ENCODE measurements around the gene ACTG1. TPM values are rescaled to one million over a fixed set of nuclear protein-coding genes. Genes with fewer than 3 reads are reported as not detected.

Gene ACTG1
- total RNA-seq, 2 experiments from 2014 or later: 2,707 to 2,894 TPM

DNA sequence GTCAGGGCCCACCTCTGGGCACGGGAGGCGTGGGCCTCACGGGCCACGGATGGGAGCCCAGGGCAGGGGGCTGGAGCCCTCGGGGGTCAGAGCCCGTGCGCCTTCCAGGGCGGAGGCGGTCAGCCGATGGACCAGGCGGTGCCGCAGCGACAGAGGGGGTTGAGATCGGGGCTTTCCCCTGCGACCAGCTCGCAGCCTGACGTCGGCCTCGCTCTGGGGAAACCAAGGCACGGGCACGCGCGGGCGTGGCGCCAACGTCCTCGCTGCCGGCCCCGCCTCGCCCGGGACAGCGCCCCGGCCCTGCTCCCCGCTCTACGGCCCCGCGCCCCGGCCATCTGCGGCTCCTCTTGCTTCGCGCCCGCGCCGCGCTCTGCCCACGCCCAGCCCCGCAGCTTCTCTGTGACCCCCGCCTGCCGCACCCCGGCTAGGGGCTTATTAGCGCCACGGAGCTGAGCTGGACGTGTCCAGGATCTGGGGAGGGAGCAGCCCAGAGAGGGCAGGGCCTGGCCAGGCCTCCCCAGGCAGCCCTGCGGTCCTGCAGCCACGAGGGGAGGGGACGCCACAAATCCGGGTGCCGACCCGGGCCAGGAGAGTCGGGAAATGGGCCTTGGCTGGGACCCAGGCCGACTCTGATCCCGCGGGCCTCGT, 13.5 kb downstream of the ACTG1 start:
- Histone ChIP-seq H3K4me1 (ENCODE audit: insufficient read depth, low read length, poor library complexity, severe bottlenecking) (peaks cover 9% of the 10 kb centered on the region), H3K4me3 (ENCODE audit: low read depth, low read length, poor library complexity, severe bottlenecking) (no peak overlapping the region), H3K27ac (ENCODE audit: low read depth, low read length, poor library complexity, severe bottlenecking) (no peak overlapping the region), H2AFZ (ENCODE audit: low read length) (no peak overlapping the region), H3K79me2 (ENCODE audit: insufficient read depth, low read depth, low read length) (no peaks in the 10 kb centered on the region), H4K20me1 (ENCODE audit: insufficient read depth, low read length) (no peaks in the 10 kb centered on the region), H3K4me2 (ENCODE audit: low read length) (no peak overlapping the region), H3K36me3 (ENCODE audit: insufficient read depth, low read length) (no peaks in the 10 kb centered on the region), H3K9me3 (ENCODE audit: low read length) (no peaks in the 10 kb centered on the region), H3K9me2 (ENCODE audit: insufficient read depth, low read length) (no peaks in the 10 kb centered on the region)
- intact Hi-C loops (cut with micrococcal nuclease; ENCODE audit: unreplicated experiment): no loop called here
- ChIA-PET CTCF (ENCODE audit: unreplicated experiment) (no interaction called here), POLR2A (no interaction called here)
- no peak for TF ChIP-seq EZH2phosphoT487 (IDR thresholded peaks at IDR 0.05; ENCODE audit: borderline replicate concordance, low read depth, low read length)
- TF ChIP-seq, protein P1, sequence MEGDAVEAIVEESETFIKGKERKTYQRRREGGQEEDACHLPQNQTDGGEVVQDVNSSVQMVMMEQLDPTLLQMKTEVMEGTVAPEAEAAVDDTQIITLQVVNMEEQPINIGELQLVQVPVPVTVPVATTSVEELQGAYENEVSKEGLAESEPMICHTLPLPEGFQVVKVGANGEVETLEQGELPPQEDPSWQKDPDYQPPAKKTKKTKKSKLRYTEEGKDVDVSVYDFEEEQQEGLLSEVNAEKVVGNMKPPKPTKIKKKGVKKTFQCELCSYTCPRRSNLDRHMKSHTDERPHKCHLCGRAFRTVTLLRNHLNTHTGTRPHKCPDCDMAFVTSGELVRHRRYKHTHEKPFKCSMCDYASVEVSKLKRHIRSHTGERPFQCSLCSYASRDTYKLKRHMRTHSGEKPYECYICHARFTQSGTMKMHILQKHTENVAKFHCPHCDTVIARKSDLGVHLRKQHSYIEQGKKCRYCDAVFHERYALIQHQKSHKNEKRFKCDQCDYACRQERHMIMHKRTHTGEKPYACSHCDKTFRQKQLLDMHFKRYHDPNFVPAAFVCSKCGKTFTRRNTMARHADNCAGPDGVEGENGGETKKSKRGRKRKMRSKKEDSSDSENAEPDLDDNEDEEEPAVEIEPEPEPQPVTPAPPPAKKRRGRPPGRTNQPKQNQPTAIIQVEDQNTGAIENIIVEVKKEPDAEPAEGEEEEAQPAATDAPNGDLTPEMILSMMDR (conservative IDR thresholded peaks at IDR 0.05; ENCODE audit: low read length): no peak
- DNase-seq (ENCODE audit: low spot score): no peak
- BruUV-seq (replicated peaks): no TSS peak

DNA sequence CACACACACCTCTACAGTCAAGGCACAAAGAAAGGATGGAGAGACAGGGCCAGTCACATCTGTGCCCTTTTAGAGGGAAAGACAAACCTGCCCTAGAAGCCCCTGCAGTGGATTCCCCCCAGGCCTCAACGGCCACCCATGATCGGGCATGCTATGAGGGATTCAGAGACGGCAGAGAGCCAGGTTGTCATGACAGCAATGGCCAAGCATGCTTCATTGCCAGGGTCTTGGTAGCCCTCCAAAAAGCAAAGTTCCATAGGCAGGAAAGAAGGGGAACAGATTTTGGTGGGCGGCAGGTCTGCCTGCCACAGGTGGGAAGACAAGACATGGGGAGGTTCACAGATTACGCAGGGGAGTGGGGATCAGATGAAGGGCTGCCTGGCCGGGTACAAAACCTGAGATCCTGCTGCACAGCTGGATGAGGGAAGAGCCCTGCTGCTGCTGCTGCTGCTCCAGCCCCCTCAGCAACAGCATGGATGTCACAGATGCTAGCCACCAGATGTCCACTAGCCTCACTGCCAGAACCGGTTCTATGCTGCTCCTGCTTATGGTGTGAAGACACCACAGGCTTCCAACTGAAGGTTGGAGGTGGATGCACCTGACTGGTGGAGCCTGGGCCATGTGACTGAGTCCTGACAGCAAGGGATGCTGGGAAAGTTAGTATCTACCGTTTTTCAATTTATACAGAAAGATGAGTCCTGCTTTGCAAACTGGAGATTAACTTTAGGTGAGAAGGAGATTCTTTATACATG, 17.8 kb downstream of the ACTG1 start:
- POLR2A ChIA-PET: interaction anchor here (0.7 kb wide), 1 partner anchor 67 kb away, joined by 4 read pairs; no protein-coding TSS in a partner anchor
- no peak overlapping the region for H3K27ac ChIP-seq (ENCODE audit: low read depth, low read length, poor library complexity, severe bottlenecking)
- DNase-seq (ENCODE audit: low spot score): peak; percentile 65
- intact Hi-C loops (cut with micrococcal nuclease; ENCODE audit: unreplicated experiment): no loop called here
- H3K4me3 ChIP-seq (ENCODE audit: low read depth, low read length, poor library complexity, severe bottlenecking): peak overlapping the region; percentile 17
- H3K4me1 ChIP-seq (ENCODE audit: insufficient read depth, low read length, poor library complexity, severe bottlenecking): peaks cover 14% of the 10 kb centered on the region
- no peaks in the 10 kb centered on the region for H4K20me1 ChIP-seq (ENCODE audit: insufficient read depth, low read length)
- H2AFZ ChIP-seq (ENCODE audit: low read length): peak overlapping the region; percentile 47; the same call in 1 of the 2 replicates
- peak overlapping the region; percentile 37 for H3K4me2 ChIP-seq (ENCODE audit: low read length)
- H3K36me3 ChIP-seq (ENCODE audit: insufficient read depth, low read length): no peaks in the 10 kb centered on the region
- CTCF ChIA-PET (ENCODE audit: unreplicated experiment): no interaction called here
- no peaks in the 10 kb centered on the region for H3K9me2 ChIP-seq (ENCODE audit: insufficient read depth, low read length)
- no peaks in the 10 kb centered on the region for H3K9me3 ChIP-seq (ENCODE audit: low read length)
- TF ChIP-seq EZH2phosphoT487 (IDR thresholded peaks at IDR 0.05; ENCODE audit: borderline replicate concordance, low read depth, low read length): no peak
- TF ChIP-seq, protein P1 (conservative IDR thresholded peaks at IDR 0.05; ENCODE audit: low read length): no peak
- H3K79me2 ChIP-seq (ENCODE audit: insufficient read depth, low read depth, low read length): no peaks in the 10 kb centered on the region
- no TSS peak for BruUV-seq (replicated peaks)
